GM10847 (cell line): ENCODE data around the gene CNTNAP1.

Source experiments
- POLR2A ChIP-seq: IDR thresholded peaks from 2 replicates; pipeline ENCODE4 v1.6.1; 2011; ENCODE audit not compliant: insufficient read length; ENCODE audit errors: extremely low read depth

CNTNAP1 gene

GRCh38 chr17:42667088-42667951 is 15.0 kb upstream of the CNTNAP1 start:
- TF ChIP-seq POLR2A: no peak

- no peak for TF ChIP-seq POLR2A
Observed at GRCh38 chr17:42669705-42669976, 12.7 kb upstream of the CNTNAP1 start.

GRCh38 chr17:42669977-42670788 is 12.1 kb upstream of the CNTNAP1 start:
- no peak for TF ChIP-seq POLR2A

GRCh38 chr17:42670789-42671657 is 11.3 kb upstream of the CNTNAP1 start:
- TF ChIP-seq POLR2A: no peak

GRCh38 chr17:42672038-42672437 is 10.3 kb upstream of the CNTNAP1 start:
- TF ChIP-seq POLR2A: no peak

- TF ChIP-seq POLR2A: no peak
Observed at GRCh38 chr17:42673266-42673884, 9.0 kb upstream of the CNTNAP1 start.

GRCh38 chr17:42673885-42674754 is 8.2 kb upstream of the CNTNAP1 start:
- TF ChIP-seq POLR2A: no peak

GRCh38 chr17:42674755-42675347 is 7.5 kb upstream of the CNTNAP1 start:
- no peak for TF ChIP-seq POLR2A

GRCh38 chr17:42675348-42675964 is 6.9 kb upstream of the CNTNAP1 start:
- no peak for TF ChIP-seq POLR2A

GRCh38 chr17:42675965-42676423 is 6.3 kb upstream of the CNTNAP1 start:
- TF ChIP-seq POLR2A: no peak

- TF ChIP-seq POLR2A: peak; percentile 64
Observed at GRCh38 chr17:42676424-42677011, 5.8 kb upstream of the CNTNAP1 start, which contains the start of gene PLEKHH3. PLEKHH3 (minus strand) TSS chr17:42676994; CDS start chr17:42676563, 431 bp downstream.

- peak; percentile 7 for TF ChIP-seq POLR2A
Observed at GRCh38 chr17:42677012-42677857, 5.1 kb upstream of the CNTNAP1 start.
